ENCODE data around the gene SND1.

DNA sequence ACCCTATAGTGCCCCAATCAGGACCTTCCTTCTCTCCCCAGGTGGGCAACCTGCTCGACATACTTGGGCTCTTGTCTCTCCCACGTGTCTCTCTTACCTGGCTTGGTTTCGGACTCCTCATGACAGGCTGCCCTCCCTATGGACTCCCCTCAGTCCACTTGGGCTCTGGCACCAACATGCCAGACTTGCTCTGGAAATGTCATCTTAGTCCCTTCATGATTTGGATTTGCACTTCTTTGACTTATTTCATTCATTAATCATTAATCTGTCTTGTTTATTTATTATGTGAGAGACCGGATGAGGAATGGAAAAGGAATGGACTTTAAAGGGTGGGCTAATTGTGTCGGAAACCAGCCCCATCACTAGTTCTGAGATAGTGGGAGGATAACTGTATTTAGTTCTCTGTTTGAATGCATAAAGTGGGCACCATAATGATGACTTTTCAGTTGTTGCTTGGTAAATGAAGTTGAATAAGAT is 108.0 kb downstream of the SND1 start:
- TF ChIP-seq POLR2A (IDR thresholded peaks at IDR 0.05) = no peak
- TF ChIP-seq, protein P1, sequence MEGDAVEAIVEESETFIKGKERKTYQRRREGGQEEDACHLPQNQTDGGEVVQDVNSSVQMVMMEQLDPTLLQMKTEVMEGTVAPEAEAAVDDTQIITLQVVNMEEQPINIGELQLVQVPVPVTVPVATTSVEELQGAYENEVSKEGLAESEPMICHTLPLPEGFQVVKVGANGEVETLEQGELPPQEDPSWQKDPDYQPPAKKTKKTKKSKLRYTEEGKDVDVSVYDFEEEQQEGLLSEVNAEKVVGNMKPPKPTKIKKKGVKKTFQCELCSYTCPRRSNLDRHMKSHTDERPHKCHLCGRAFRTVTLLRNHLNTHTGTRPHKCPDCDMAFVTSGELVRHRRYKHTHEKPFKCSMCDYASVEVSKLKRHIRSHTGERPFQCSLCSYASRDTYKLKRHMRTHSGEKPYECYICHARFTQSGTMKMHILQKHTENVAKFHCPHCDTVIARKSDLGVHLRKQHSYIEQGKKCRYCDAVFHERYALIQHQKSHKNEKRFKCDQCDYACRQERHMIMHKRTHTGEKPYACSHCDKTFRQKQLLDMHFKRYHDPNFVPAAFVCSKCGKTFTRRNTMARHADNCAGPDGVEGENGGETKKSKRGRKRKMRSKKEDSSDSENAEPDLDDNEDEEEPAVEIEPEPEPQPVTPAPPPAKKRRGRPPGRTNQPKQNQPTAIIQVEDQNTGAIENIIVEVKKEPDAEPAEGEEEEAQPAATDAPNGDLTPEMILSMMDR (IDR thresholded peaks at IDR 0.05) = no peak
